Measurements from ENCODE around the gene MFN1.

Gene MFN1

DNA sequence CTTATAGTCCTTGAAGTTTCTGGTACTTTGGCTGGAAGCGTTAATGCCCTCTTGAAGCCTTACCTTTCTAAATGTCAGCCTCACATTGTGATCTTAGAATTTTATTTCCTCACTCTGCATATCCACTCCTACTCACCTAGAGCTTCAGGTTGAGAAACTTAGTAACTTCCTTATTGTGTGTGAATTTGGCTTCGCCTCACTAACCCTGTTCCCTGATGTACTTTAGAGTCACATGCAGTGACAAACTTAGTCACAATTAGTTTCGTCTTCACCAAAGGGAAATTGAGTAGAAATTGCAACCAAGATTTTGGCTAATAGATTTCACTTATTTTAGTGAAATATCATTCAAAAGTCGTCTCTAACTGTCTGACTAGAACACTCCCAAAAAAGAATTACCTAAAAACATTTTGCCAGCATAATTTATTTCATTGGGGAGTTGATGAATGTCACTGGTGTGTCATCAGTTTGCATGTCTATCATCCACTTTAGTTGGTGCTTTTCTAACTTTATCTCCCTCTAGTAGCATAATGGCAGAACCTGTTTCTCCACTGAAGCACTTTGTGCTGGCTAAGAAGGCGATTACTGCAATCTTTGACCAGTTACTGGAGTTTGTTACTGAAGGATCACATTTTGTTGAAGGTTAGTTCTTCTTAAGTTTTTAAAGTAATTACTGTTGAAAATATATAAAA is 960 bp downstream of the MFN1 start:
- DNase-seq = no peak

DNA sequence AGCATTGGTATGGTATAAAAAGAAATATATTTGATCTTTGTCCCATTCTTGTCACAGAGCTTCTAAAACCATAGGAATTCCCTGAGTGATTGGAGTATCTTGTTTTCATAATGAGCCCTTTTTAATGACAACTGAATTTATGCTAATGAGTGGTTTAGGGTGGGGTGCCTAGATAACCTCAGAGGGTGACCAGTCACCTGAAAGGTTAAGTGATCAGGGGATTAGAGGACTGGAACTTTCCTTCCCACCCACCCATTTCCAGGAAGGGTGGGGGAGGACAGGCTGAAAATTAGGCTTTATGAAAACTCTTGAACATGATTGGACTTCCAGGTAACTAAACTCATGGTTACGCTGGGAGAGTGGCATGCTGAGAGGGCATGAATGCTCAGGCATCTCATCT is 8.5 kb downstream of the MFN1 start:
- no peak for DNase-seq

DNA sequence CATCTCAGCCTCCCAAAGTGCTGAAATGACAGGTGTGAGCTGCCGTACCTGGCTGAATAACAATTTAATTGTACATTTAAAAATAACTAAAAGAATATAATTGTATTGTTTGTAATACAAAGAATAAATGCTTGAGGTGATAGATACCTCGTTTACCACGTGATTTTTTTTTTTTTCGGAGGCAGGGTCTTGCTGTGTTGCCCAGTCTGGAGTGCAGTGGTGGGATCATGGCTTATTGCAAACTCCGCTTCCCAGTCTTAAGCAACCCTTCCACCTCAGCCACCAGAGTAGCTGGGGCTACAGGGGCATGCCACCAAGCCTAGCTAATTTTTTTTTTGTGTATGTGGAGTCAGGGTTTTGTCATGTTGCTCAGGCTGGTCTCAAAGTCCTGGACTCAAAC is 15.8 kb downstream of the MFN1 start:
- DNase-seq = no peak

DNA sequence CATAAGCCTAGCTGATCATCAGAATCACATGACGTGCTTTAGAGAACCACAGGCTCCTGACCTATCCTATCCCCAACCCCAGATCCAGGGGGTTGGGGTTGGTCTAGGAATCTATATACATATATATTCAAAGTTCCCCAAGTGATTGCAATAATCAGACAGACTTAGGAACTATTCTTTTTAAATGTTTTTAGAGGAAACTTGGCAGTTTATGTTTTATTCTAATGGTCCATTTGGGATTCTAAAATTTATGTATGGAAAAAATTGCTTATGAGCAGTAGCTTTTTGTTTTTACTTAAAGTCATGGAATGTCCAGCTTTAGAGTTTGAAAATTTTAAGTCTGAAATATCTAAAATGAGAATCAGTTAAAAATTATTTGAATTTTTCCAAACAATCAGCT is 22.1 kb downstream of the MFN1 start:
- DNase-seq = no peak

DNA sequence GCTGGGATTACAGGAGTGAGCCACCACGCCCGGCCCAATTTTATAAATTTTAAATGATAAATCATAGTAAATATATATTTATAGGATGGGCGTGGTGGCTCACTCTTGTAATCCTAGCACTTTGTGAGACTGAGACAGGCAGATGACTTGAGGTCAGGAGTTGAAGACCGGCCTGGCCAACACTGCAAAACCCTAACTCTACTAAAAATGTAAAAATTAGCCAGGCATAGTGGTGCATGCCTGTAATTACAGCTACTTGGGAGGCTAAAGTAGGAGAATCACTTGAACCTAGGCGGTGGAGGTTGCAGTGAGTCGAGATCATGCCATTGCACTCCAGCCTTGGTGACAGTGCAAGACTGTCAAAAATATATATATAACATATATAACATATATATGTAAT is 26.4 kb downstream of the MFN1 start:
- DNase-seq = no peak

DNA sequence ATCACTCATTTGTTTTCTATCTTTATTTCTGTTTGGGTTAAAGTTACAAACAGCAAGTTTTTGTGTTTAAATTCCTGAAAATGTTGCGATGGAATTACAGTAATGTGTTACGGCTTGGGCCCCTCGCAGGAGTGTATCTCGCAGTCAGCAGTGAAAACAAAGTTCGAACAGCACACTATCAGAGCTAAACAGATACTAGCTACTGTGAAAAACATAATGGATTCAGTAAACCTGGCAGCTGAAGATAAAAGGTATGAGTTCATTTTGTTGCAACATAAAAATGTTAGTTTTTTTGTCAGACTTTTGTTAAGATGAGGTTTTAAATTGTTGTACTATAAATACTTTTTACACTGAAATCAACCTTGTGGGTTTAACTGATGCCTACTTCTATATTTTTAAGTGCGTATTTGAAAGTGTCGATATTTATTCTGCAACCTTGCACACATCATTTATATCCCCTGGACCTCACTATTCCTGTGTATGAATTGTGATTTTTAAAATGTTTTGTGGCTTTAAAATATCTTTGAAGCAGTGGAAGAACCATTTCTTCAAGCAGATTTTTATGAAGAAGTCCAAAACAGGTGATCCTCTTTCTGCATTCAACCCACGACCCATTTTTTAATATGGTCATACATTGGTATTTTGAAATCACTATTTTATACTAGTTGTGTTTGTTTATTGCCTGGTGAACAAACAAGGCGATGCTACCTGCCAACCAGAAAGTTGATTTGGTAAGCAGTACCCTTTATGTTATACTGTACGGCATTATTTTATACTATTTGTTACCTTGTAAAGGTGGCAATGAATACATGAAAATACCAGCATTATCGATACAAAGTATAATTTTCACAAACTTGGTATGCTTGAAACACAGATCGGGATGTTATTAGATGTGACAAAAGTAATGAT is 27.8 kb downstream of the MFN1 start:
- DNase-seq = no peak

DNA sequence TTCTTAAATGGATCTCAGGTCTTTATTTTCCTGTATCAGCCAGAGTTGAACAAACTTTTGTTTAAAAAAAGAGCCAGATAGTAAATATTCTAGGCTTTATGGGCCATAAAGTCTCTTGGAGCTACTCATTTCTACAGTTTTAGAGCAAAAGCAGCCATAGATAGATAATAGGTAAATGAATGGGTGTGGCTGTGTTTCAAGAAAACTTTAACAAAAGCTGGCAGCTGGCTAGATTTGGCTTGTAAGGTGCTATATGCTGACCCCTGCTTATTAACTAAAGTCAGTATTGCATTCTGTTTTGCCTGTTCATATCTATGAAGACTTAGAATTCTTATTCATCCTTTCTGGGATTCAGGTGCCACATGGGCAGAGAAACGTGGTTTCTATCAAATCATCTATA is 29.0 kb downstream of the MFN1 start:
- DNase-seq = no peak

DNA sequence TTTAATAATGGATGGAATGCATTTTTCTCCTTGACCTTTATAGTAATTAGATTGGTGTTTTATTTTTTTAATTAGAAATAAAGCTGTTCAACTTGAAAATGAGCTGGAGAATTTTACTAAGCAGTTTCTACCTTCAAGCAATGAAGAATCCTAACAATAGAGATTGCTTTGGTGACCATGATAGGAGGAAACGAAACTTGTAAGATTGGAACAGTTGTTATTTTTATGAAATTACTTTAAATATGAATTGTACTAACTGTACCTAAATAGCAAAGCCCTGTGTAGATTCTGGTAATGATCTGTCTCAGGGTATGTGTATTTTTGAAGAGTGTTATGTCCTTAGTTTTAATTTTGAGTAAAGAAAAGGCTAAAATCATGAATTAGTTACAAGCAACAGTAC is 44.4 kb downstream of the MFN1 start:
- DNase-seq = no peak

DNA sequence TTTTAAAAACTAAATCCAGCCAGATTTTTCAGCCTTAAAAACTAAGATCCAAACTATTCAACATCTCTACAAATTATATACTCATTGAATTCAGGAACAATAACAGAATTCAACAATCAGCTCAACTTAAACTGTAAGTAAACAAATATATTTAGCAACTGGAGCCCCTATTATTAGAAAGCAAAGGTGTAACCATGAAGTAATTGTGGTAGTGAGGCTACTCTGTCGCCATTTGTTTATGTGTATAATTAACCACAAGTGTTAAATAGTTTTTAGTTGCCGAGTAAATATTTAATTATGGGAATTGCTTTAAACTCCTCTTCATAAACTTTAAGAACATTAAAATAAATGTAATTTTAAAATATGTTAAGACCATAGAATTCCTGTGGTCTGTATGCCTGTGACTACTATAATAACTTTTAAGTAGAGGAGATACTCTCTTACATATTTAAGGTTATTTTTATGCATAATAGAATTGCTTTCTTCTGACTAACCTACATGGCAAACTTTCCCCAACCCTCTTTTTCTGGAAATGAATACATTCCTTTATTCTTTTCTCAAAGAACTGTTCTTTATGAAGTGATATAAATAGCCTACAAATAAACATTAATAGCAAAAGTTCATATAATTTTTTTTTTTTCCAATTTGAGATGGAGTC is 51.2 kb downstream of the MFN1 start:
- DNase-seq = no peak

DNA sequence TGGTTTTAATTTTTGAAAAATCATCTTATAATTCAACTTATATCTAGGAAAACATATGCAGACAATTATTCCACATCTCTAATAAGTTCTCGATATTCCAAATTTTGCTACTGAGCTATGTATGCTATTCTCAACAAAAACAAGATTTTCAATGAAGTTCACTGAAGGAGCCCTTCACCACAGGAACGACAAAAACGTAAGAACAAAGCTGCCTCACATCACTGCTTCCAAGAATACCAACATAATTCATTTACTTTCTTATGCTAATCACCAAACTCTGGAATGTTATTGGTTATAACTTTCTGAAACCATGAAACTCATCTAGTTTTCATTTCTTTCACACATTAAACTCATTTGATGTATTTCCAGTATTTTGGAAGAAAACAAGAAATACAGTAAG is 54.1 kb downstream of the MFN1 start:
- DNase-seq = no peak

DNA sequence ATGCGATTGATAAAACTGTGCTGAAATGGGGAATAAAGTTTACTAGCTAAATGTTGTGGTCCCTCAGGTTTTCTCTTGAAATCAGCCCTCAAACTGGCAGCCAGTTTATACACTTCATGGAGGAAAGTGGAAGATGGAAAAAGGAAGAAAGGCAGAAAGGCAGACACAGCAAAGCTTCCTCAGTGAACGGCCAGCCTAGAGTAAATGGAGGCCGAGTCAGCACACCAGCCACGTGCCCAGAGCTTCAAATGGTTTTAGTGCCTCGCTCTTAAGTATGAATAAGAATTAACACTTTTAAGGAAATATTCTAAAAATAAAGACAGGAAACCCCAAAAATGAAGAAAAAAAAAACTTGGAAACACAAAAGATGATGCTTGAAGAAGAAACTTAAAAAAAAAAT is 55.5 kb downstream of the MFN1 start:
- DNase-seq = no peak

DNA sequence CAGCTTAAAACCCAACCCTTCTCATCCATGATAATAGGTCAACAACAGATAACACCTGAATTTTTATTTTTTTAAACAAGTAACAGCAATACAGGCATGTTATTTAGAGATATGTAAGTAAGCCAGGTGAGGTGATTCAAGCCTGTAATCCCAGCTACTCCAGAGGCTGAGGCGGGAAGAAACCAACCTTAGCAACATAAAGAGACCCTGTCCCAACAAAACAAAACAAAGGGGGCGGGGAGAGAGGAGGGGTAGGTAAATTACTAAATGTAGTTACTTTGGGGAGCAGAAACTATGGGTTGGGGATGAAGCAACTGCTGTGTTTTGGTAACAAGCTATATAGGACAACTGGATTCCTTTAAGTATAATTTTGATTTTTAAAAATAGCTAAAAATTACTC is 56.8 kb downstream of the MFN1 start:
- no peak for DNase-seq

DNA sequence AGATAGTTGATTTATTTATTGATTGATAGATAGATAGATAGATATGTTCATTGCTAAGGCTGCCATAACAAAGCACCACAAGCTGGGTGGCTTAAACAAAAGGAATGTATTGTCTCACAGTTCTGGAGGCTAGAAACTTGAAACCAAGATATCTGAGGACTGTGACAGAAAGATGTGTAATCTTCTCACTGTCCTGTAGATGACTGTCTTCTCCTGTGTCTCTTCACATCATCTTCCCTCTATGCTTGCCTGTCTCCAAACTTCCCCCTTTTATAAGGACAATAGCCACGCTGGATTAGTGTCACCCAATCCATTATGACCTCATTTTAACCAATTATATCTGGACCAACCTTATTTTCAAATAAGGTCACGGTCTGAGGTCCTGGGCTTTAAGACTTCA is 62.8 kb downstream of the MFN1 start:
- DNase-seq = no peak

DNA sequence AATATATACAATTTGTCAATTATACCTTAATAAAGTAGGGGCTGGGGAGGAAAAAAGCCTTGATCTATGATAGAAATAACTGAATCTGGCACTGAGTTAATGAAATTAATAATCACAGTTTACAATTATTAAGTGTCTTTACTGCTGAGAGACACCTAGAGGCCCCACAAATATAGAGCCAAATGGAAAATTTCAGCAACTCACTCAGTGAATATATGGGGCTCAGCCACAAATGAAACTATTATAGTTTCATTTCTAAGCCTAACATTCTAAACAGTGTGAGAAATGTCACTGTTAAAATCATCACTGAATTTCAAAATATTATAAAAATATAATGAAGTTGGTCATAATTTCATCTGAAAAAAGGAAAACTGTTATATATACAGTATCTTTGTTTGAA is 63.5 kb downstream of the MFN1 start:
- DNase-seq = no peak

DNA sequence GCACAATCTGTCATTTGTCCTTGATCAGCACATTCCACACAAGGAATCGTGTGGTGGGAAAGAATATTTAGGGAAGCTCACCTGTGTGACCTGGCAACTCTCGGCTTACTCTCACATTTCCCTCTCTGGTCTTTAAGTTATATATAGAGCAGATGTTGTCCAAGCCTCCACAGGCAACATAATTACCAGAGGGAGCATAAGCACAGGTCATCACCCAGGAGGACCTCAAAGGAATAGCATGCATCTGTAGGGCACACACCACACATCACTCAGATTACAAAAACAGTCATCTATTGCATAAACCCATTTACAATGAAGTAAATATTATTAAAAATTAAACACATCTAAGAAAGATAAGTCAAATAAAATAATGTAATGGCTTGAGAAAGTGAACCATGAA is 67.3 kb downstream of the MFN1 start:
- no peak for DNase-seq

DNA sequence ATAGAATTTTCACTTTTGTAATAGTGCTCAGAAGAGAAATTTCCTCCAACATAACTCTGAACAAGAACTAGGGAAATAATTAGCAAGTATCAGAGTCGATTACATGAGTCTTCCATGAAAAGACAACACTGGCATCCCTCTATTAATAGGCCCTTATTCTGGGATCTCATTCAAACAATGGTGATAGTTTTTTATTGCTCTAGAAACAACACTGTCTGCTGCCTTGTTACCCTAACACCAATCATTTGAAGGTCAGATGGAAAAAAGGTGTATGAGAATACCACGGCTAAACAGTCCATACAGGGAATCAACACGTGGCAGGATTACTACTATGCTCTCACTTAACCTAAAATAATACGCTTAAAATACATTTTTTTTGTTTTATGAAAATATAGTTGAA is 67.9 kb downstream of the MFN1 start:
- no peak for DNase-seq

DNA sequence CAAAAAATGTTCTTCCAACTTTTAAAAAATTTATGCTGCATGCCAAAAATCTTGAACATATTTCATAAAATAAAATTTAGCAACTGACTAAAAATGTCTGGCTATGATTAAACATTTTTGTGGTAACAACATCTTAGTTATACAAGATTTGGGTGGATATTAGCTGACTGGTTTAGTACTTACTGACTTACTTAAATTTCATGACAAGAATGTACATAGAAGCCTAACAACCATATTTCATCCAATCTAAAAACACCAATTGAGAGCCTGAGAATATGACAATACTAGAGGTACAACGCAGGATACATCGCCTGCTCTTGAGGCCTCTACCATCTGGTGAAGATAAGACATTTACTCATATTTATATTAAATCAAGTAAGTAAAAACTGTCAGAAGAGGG is 69.2 kb downstream of the MFN1 start:
- DNase-seq = no peak

DNA sequence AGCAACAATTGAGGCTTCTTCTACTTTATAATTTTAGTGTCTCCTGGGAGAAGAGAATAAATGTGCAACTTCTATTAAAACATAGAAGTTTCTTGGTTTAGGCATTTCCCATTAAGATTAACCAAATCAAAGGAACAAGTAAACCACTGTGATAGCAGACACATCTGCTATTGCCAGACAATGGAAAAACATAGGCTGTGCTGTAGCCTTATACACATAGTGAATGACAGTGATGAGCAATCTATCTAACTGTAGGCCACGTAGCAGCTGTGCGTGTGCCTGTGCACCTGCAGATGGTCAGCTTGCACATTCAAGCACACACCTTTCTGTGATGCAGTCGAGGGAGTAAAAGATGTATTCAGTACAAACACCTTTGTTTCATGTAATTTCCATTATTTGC is 71.1 kb downstream of the MFN1 start:
- DNase-seq = no peak

DNA sequence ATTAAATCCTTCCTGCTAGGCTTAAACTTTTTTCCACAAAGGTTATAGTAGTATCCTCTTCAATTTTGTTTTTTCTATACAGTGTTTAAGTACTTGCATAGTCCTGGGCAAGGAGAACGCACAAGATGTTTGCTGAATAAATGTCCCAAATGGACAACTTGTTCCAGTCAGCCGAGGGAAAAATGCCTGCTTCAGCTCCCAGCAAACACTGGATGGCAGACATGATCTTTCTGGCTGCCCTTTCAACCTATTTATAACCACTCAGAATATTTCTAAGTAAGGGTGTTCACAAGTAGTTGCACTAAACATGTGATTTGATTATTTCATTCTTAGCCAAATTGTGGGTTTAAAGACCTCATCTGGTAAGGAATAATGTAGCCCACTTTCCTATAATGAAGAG is 74.0 kb downstream of the MFN1 start:
- no peak for DNase-seq

DNA sequence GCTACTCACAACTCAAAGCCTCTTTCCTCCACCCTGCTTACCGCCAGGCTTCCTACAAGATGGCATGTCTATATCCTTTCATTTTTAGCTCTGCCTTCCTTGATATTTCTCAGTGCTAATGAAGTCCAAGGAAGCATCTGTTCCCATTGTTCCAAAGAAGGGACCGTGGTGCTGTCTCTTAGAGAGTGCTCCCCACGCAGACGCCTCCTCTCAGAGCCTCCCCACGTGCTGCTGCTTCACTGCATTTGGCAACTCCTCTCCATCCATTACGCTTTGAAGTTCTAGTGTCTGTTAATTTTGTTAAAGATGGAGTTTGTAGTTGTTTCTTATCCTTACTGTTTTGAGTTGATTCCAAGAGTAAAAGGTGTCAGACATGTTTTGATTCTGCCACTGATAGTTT is 77.6 kb downstream of the MFN1 start:
- no peak for DNase-seq

DNA sequence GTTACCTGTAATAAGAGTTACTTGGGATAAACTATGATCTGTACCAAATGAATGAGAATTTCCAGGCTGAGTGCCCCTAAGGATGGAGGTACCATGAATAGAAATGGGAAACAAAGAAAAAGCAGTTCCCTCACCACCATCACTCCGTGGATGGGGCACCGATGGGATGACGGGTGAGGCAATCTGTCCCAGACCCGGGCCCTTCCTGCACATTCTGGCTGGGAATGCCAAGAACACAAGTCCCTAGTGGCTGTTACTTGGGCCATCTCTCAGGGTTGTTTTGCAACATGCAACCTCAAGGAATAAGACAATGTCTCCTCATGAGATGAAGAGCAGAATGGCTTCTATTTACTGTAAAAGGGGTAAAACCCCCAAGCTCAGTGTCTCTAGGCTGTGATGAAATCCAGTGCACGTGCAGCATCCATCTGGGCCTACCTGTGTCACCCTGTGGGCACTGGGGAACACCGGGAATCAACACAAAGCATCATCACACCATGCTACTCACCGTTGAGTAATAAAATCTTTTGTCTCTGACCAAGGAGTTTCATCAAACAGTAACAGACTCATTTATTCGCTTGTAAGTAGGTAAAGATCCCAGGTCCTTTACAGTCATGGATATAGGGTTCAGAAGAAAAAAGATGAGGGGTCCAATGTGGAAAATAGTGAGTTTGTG is 81.5 kb downstream of the MFN1 start:
- DNase-seq = no peak

DNA sequence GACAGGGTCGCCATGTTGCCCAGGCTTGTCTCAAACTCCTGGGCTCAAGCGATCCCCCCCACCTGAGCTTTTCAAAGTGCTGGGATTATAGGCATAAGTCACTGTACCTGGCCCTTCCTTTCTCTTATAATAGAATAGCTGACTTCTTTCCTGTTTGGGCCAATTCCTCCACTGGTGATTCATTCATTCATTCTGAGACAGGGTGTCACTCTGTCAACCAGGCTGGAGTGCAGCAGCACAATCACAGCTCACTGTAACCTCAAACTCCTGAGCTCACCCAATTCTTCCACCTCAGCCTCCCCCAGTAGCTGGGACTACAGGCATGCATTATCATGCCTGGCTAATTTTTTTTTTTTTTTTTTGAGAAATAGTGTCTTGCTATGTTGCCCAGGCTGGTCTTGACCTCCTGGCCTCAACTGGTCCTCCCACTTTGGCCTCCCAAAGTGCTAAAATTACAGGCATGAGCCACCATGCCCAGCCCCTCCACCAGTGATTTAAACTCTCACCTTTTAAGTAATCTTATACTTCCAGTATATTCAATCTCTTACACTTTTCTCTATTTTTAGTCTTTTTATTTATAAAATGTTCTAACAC is 82.9 kb downstream of the MFN1 start:
- DNase-seq = no peak

DNA sequence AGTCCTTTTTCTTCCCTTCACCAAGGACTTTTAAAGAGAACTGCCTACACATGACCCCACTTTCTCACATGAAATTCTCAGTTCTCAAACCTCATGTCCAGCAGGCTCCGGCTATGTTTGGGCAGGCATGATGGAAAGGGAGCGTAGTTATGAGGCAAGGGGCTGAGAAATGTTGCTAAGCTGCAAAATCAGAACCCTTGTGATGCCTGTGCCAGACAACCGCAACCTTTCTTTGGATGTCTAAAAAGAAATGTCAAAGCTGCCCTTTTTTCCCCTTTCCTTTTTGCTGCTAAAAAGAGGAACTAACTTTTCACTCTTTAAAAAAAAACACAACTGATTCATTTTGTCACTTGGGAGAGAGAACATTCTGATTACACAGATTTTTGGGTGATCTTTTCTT is 84.5 kb downstream of the MFN1 start:
- DNase-seq = no peak

Data from activated CD4-positive, alpha-beta T cell treated with anti-CD3 and anti-CD28 coated beads for 48 hours (primary cell).